Thyroid gland (tissue), 4 donors: ENCODE measurements around the gene ELOVL7.

Source experiments
- POLR2A ChIP-seq, 2 donors: fragments of 450-650 bp; IDR thresholded peaks; one replicate each; pipeline ENCODE4 v1.6.1; 2017; ENCODE audit warnings: antibody characterized with exemption in 2 of 2, mild to moderate bottlenecking in 2 of 2, moderate library complexity in 1 of 2
- TF ChIP-seq, protein P1 (sequence below), 6 experiments: fragments of 200-600 bp in 3 of 6; fragments of 450-650 bp in 3 of 6; sonication (generic) in 3 of 6; IDR thresholded peaks; one replicate each; pipeline ENCODE4 v1.5.1; 2016 to 2019; ENCODE audit warnings: antibody characterized with exemption in 6 of 6, mild to moderate bottlenecking in 2 of 6, inconsistent platforms in 1 of 6, moderate library complexity in 1 of 6

DNA sequence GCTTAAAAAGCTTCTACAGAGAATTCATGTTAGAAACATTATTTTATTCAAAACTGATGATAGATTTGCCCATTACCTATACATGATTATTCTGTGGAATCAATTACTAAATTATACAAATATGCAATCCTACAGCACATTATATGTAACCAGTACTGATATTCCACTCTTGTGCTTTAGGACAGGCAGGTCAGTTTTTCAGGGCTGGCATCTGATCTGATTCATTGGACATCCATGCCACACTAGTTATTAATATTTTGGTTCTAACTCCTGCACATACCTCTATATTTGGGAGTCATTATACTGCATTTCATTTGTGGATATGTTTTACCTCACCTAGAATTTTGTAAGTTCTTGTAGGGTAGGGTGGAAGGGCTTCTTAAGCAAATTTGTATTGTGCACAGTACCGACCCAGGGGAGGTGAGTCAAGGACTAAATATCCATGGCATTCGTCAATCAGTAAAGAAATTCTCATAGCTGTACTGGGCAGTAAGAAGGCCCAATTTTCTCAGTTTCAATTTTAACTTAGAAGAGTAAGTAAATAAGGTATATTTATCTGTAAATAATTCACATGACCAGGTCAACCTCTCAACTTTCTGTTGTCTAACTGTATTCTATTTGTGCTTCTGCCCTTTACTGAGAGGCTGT, 33.5 kb downstream of the ELOVL7 start:
- no peak for TF ChIP-seq POLR2A (IDR thresholded peaks at IDR 0.05)
- TF ChIP-seq, protein P1, sequence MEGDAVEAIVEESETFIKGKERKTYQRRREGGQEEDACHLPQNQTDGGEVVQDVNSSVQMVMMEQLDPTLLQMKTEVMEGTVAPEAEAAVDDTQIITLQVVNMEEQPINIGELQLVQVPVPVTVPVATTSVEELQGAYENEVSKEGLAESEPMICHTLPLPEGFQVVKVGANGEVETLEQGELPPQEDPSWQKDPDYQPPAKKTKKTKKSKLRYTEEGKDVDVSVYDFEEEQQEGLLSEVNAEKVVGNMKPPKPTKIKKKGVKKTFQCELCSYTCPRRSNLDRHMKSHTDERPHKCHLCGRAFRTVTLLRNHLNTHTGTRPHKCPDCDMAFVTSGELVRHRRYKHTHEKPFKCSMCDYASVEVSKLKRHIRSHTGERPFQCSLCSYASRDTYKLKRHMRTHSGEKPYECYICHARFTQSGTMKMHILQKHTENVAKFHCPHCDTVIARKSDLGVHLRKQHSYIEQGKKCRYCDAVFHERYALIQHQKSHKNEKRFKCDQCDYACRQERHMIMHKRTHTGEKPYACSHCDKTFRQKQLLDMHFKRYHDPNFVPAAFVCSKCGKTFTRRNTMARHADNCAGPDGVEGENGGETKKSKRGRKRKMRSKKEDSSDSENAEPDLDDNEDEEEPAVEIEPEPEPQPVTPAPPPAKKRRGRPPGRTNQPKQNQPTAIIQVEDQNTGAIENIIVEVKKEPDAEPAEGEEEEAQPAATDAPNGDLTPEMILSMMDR (IDR thresholded peaks at IDR 0.05): no peak
